Skin epidermis (tissue), 12 donors: ENCODE data around the gene ELL.

ENCODE experiments used
- H3K27ac ChIP-seq, 21 experiments: fragments of 200-600 bp; sonication (generic) in 11 of 21; one replicate each; pipeline ENCODE4 v1.5.0; 2020; ENCODE audit warnings: mild to moderate bottlenecking in 3 of 21, inconsistent platforms in 2 of 21, moderate library complexity in 2 of 21
- H3K4me3 ChIP-seq, 7 experiments: fragments of 200-600 bp; sonication (generic) in 2 of 7; one replicate each; pipeline ENCODE4 v1.5.0; 2020; ENCODE audit warnings: inconsistent platforms in 2 of 7, mild to moderate bottlenecking in 2 of 7, moderate library complexity in 1 of 7

Gene ELL

DNA sequence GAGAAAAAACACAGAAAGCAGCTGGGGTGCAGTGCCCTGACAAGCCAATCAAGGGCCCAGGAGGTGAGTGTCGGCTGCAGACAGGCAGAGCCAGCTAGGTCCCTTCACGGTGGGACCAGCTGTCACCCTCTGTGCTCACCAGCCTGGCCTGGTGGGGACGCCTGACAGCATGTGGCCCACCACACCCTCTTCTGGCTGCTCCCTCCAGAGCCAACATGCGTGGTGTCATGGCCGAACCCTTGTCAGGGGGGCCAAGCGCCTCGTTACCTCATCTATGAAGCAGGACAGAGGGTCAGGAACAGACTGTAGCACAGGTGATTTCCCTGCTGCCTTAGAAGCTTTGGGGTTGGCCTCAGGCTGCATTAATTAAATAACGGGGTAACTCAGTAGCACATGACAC, 43.9 kb downstream of the ELL start:
- H3K27ac ChIP-seq = peak overlapping the region in 20 of 21 experiments; percentile 47 to 96 (median 80)
- no peak overlapping the region for H3K4me3 ChIP-seq

DNA sequence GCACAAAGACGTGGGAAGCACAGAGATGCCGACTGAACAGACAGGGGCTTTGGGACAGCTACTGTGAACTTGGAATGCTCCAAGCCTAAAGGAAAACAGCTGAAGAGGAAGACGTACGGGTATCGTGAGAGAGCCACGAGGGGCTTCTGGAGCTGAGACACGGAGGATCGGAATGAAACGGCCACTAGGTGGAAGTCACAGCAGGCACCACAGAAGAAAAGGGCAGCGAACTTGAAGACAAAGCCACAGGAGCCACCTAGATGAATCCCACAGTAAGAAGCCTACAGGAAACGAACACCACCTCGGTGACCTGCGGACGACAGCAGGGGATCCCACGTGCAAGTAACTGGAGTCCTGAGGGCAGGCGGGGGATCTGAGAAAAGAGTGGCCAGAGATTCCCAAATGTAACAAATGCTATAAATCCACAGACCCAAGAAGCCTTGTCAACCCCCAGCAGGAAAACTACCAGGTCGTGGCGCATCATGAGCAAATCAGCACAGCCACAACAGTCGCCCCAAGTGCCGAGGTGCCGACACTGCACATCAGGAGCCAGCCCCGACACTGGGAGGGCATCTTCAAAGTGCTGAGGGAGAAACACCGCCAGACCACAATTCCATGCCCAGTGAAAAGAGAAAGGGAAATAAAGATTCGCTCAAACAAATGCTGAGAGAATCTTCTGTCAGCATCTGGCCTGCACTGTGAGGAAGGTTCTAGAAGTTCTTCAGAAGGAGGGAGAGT, 44.7 kb downstream of the ELL start:
- Histone ChIP-seq H3K4me3 (no peak overlapping the region), H3K27ac (peak overlapping the region in 16 of 21 experiments; percentile 10 to 96 (median 80))

DNA sequence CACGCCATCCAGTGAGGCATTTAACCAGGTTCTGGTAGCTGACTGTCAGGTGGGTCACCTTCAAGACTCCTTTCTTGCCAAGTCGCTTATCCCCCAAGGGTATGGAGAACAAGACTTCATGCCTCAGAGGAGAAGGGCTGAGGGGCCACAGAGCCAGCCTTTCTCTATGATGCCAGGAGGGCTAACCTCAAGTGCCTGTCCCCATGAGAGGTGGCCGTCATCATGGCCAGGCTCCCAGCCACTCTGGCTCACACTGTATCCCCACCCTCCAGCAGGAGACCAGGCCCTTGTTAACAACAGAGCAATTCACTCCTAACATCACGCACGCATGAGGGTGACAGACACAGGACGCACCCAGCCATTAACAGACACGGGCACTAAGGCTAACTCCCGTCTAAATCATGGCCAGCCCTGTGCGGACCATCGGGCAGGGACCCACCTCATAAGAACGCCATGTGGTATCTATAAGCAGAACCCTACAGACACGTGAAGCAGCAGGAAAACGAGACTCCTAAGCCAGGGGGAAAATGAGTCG, 45.3 kb downstream of the ELL start:
- Histone ChIP-seq H3K27ac (peak overlapping the region in 13 of 21 experiments; percentile 36 to 96 (median 84)), H3K4me3 (no peak overlapping the region)

GRCh38 chr19:18475762-18476331, 46.0 kb downstream of the ELL start:
- Histone ChIP-seq H3K4me3 (no peak overlapping the region), H3K27ac (peak overlapping the region in 15 of 21 experiments; percentile 14 to 96 (median 64))

DNA sequence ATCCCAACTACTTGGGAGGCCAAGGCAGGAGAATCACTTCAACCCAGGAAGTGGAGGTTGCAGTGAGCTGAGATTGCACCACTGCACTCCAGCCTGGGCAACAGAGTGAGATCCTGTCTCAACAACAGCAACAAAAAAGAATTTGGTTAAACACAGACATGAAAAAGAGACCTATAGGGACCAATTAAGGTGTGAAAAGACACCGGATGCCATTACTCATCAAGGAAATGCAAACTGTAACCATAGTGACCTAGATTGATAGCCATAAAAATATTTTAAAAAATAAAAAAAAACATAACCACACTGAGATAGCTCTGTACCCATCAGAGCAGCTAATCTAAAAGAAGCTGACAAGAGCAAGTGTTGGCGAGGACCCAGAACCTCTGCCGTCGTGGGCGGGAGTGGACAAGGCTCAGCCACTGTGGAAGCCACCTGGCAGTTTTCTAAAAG, 46.8 kb downstream of the ELL start:
- peak overlapping the region in 10 of 21 experiments; percentile 1 to 85 (median 34) for H3K27ac ChIP-seq
- no peak overlapping the region for H3K4me3 ChIP-seq

DNA sequence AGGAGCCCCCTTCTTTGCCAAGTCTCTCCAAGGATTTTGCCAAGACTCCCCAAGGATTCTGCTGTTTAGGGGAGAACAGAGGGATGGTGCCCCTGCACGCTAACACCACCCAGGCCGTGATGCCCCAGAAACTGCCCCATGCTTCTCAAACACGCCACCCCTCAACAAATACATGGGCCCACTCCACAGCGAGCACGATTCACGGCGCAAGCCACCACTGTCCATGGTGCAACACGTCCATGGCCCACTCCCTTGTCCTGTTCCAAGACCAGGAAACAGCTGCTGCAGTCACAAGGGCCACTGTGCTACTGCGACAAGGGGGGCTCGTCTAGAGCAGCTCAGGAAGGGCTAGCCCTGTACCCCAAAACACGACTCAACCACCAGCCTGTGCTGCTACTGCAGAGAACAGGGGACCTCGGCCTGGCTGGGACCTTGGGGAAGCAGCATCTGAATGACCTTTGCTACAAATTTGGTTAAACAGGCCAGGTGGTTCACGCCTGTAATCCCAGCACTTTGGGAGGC, 47.4 kb downstream of the ELL start:
- H3K27ac ChIP-seq = peak overlapping the region in 11 of 21 experiments; percentile 1 to 80 (median 29)
- no peak overlapping the region for H3K4me3 ChIP-seq

GRCh38 chr19:18473706-18474087, 48.2 kb downstream of the ELL start:
- Histone ChIP-seq H3K27ac (peak overlapping the region in 10 of 21 experiments; percentile 2 to 64 (median 31)), H3K4me3 (no peak overlapping the region)

GRCh38 chr19:18473003-18473705, 48.7 kb downstream of the ELL start:
- Histone ChIP-seq H3K27ac (peak overlapping the region in 9 of 21 experiments; percentile 2 to 64 (median 31)), H3K4me3 (no peak overlapping the region)

DNA sequence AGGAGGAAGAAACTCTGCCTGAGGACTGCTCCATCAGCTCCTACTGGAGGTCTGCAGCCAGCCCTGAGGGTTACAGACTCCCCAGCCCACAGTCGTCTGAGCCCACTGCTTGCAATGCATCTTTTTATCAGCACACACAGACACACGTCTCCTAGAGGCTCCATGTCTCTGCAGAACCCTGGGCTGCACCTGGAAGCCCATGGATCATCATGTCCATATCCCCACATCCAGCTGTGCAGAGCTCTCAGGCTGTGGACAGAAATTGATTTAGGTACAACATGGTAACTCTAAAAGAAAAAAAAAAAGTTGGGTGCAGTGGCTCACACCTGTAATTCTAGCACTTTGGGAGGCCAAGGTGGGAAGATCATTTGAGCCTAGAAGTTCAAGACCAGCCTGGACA, 51.1 kb downstream of the ELL start:
- peak overlapping the region in 5 of 21 experiments; percentile 7 to 72 (median 18) for H3K27ac ChIP-seq
- H3K4me3 ChIP-seq = no peak overlapping the region

- peak overlapping the region in 7 of 21 experiments; percentile 11 to 72 (median 36) for H3K27ac ChIP-seq
- H3K4me3 ChIP-seq = no peak overlapping the region
These were observed 52.6 kb downstream of the ELL start for GRCh38 chr19:18469069-18469846.

DNA sequence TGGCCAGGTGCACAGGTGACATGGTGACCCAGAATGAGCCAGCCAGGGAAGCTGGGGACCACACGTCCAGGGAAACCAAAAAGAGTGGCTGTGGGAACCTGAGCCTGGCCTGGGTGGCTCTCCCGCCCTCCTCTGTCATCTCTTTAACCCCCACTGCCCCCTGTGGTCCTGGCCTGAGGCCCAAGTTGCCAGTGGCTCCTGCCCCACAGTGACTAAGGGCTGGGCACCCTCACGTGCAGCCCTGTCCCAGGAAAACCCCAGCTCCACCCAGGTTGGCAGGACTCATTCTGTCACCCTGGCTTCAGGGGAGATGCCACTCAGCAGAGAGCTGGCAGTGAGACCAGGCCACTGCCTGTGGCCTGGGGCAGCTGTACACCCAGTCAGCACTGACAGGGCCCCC, 53.4 kb downstream of the ELL start:
- Histone ChIP-seq H3K27ac (peak overlapping the region in 6 of 21 experiments; percentile 11 to 72 (median 33)), H3K4me3 (no peak overlapping the region)

DNA sequence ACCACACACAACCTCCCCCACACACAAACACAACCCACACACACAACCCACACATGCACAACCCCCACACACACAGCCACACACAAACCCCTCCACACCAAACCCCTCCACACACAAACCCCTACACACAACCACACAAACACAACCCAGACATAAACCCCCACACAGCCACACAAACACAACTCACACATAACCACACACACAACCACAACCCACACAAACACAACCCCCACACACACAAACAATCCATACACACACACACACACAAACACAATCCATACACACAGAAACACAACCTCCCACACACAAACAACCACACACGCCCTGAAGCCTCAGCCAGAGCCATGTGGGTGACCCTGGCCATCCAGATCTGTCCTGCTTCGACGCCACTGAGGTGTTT, 53.9 kb downstream of the ELL start:
- H3K27ac ChIP-seq = peak overlapping the region in 6 of 21 experiments; percentile 11 to 72 (median 32)
- no peak overlapping the region for H3K4me3 ChIP-seq

GRCh38 chr19:18466354-18466753, 55.5 kb downstream of the ELL start:
- H3K27ac ChIP-seq = peak overlapping the region in 3 of 21 experiments; percentile 35 to 60 (median 52)
- H3K4me3 ChIP-seq = no peak overlapping the region

DNA sequence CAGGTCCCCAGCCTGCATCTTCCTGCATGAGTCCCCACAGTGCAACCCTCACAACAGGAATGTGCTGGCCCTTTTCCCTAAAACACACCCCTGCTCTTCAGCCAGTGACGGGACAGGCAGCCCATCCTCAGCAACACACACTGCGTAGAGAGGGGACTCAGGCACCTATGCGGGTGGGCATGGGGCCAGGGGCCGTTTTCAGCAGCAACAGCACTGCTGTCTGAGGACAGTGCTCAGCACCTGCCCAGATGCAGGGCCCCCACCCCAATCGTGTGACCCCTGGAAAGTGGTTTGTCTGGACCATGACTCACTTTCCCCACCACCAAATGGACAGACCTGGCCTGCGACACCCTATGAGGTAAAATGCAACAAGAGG, 55.9 kb downstream of the ELL start:
- H3K4me3 ChIP-seq = no peak overlapping the region
- peak overlapping the region in 6 of 21 experiments; percentile 52 to 81 (median 61) for H3K27ac ChIP-seq

GRCh38 chr19:18465214-18465963, 56.5 kb downstream of the ELL start:
- H3K4me3 ChIP-seq = no peak overlapping the region
- peak overlapping the region in 13 of 21 experiments; percentile 0 to 81 (median 53) for H3K27ac ChIP-seq

- H3K27ac ChIP-seq = peak overlapping the region in 13 of 21 experiments; percentile 0 to 81 (median 53)
- H3K4me3 ChIP-seq = no peak overlapping the region
These were observed 57.2 kb downstream of the ELL start for GRCh38 chr19:18464646-18465045.

DNA sequence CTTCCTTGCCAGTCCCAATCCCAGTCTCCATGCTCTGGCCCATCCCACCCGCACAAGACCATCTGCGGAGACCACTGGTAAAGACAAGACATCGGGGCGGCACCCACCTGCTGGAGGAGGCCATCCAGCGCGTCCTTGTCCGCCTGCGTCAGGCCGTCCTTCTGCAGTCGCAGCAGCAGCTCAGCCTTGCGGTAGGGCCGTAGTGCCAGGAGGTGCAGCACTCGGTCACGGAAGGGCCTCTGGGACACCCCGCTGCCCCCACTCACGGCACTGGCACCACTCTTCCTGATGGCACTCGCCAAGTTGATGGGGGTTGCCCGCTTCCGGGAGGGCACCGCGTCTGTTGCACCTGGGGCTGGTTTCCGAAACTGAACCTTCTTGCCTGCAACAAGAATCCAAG, 60.4 kb downstream of the ELL start:
- H3K27ac ChIP-seq = peak overlapping the region in 6 of 21 experiments; percentile 11 to 78 (median 56)
- H3K4me3 ChIP-seq = no peak overlapping the region

GRCh38 chr19:18460900-18461299, 61.0 kb downstream of the ELL start:
- peak overlapping the region in 10 of 21 experiments; percentile 36 to 78 (median 56) for H3K27ac ChIP-seq
- no peak overlapping the region for H3K4me3 ChIP-seq
